Vagina (tissue), 2 donors: ENCODE results near the gene HEPN1.

Experiments used
- POLR2A ChIP-seq, 2 donors: fragments of 450-650 bp; IDR thresholded peaks; one replicate each; pipeline ENCODE4 v1.6.1; 2017; ENCODE audit warnings: antibody characterized with exemption in 2 of 2, mild to moderate bottlenecking in 2 of 2, moderate library complexity in 2 of 2
- TF ChIP-seq, protein P1 (sequence below), 3 experiments: fragments of 450-650 bp in 2 of 3; fragments of 200-600 bp in 1 of 3; sonication (generic) in 1 of 3; IDR thresholded peaks; one replicate each; pipeline ENCODE4 v1.5.1; 2017 to 2019; ENCODE audit warnings: antibody characterized with exemption in 3 of 3, mild to moderate bottlenecking in 2 of 3, moderate library complexity in 2 of 3

DNA sequence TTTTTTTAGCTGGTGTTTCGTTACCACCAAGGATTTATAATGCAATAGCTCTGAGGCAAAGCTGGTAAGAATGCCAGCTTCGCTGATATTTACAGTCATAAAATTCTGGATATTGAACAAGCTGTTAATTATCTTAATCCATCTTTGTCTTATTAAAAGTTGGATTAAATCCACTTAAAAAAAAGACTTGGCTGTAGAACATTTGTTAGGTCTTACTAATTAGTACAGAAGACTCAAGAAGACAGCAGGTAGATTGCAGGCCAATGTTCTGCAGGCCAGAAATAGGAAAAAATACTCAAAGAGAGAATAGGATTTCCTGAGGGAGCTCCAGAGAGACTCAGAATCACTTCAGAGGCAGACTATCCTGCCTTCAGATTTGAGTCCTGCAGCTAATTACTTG, 28.9 kb upstream of the HEPN1 start:
- TF ChIP-seq, protein P1, sequence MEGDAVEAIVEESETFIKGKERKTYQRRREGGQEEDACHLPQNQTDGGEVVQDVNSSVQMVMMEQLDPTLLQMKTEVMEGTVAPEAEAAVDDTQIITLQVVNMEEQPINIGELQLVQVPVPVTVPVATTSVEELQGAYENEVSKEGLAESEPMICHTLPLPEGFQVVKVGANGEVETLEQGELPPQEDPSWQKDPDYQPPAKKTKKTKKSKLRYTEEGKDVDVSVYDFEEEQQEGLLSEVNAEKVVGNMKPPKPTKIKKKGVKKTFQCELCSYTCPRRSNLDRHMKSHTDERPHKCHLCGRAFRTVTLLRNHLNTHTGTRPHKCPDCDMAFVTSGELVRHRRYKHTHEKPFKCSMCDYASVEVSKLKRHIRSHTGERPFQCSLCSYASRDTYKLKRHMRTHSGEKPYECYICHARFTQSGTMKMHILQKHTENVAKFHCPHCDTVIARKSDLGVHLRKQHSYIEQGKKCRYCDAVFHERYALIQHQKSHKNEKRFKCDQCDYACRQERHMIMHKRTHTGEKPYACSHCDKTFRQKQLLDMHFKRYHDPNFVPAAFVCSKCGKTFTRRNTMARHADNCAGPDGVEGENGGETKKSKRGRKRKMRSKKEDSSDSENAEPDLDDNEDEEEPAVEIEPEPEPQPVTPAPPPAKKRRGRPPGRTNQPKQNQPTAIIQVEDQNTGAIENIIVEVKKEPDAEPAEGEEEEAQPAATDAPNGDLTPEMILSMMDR (IDR thresholded peaks at IDR 0.05): no peak
- TF ChIP-seq POLR2A (IDR thresholded peaks at IDR 0.05): no peak
